DND-41 (cell line): ENCODE data around the gene COL19A1.

ENCODE experiments used
- ATAC-seq: fragments of 200-7000 bp; cut with Tn5 transposase; 3 replicates; pipeline ENCODE4 v1.9.1; 2021; ENCODE audit warnings: low read depth; ENCODE audit not compliant: insufficient read depth
- DNase-seq: peaks from one replicate; pipeline ENCODE4 v3.0.0-alpha.2; 2020
- H2AFZ ChIP-seq: 2 replicates; pipeline ENCODE4 v1.6.0; 2012; ENCODE audit warnings: low read depth, low read length
- H3K27ac ChIP-seq: 2 replicates; pipeline ENCODE4 v1.5.1; 2012; ENCODE audit warnings: low read length, inconsistent platforms
- H3K27me3 ChIP-seq: fragments of 200-600 bp; sonication (generic); 2 replicates; pipeline ENCODE4 v1.6.0; 2012; ENCODE audit warnings: low read length, mild to moderate bottlenecking, inconsistent platforms; ENCODE audit not compliant: insufficient read depth, poor library complexity
- H3K36me3 ChIP-seq: 2 replicates; pipeline ENCODE4 v1.5.1; 2012; ENCODE audit warnings: low read length, inconsistent platforms; ENCODE audit not compliant: insufficient read depth
- H3K4me1 ChIP-seq: 2 replicates; pipeline ENCODE4 v1.5.1; 2012; ENCODE audit warnings: mild to moderate bottlenecking, low read length; ENCODE audit not compliant: insufficient read depth
- H3K4me2 ChIP-seq: 2 replicates; pipeline ENCODE4 v1.6.0; 2012; ENCODE audit warnings: mild to moderate bottlenecking, moderate library complexity, low read length, inconsistent platforms; ENCODE audit not compliant: insufficient read depth
- H3K4me3 ChIP-seq, 2 experiments: fragments of 200-600 bp in 1 of 2; shearing (Covaris generic) in 1 of 2; 2 replicates each; pipeline ENCODE4 v1.5.1; 2012 to 2016; ENCODE audit warnings: inconsistent platforms in 2 of 2, low read length in 2 of 2, mild to moderate bottlenecking in 2 of 2, low read depth in 1 of 2, moderate library complexity in 1 of 2
- H3K79me2 ChIP-seq: 2 replicates; pipeline ENCODE4 v1.6.0; 2012; ENCODE audit warnings: low read length, inconsistent platforms; ENCODE audit not compliant: insufficient read depth
- H3K9ac ChIP-seq: 2 replicates; pipeline ENCODE4 v1.6.0; 2012; ENCODE audit warnings: low read depth, mild to moderate bottlenecking, inconsistent platforms, low read length, moderate library complexity
- H3K9me3 ChIP-seq: 2 replicates; pipeline ENCODE4 v1.5.1; 2012; ENCODE audit warnings: low read length, moderate library complexity, mild to moderate bottlenecking, inconsistent platforms; ENCODE audit not compliant: insufficient read depth, severe bottlenecking
- H4K20me1 ChIP-seq: 2 replicates; pipeline ENCODE4 v1.6.0; 2012; ENCODE audit warnings: low read length; ENCODE audit not compliant: insufficient read depth
- CTCF ChIP-seq: IDR thresholded peaks from 2 replicates; pipeline ENCODE4 v1.5.1; 2012; ENCODE audit warnings: borderline replicate concordance, low read length, moderate library complexity, mild to moderate bottlenecking; ENCODE audit not compliant: poor library complexity, severe bottlenecking; ENCODE audit errors: extremely low read depth
- EZH2 ChIP-seq: IDR thresholded peaks from 3 replicates; pipeline ENCODE4 v1.6.1; 2012; ENCODE audit warnings: borderline replicate concordance, low read depth, mild to moderate bottlenecking, moderate library complexity, low read length, inconsistent platforms; ENCODE audit not compliant: severe bottlenecking

The COL19A1 gene

GRCh38 chr6:69973138-69973537 lies 106.8 kb downstream of the COL19A1 start:
- no peak overlapping the region for H3K9ac ChIP-seq
- H3K4me3 ChIP-seq, result no peak overlapping the region
- no peaks in the 10 kb centered on the region for H3K9me3 ChIP-seq
- no peak overlapping the region for H3K4me2 ChIP-seq
- no peak overlapping the region for H3K27ac ChIP-seq
- H3K27me3 ChIP-seq, result peaks cover 2% of the 10 kb centered on the region
- H3K4me1 ChIP-seq, result no peaks in the 10 kb centered on the region
- no peaks in the 10 kb centered on the region for H4K20me1 ChIP-seq
- no peak for TF ChIP-seq EZH2
- no peak for TF ChIP-seq CTCF
- no peak for DNase-seq
- H2AFZ ChIP-seq, result no peak overlapping the region
- no peak for ATAC-seq
- H3K79me2 ChIP-seq, result no peaks in the 10 kb centered on the region
- no peaks in the 10 kb centered on the region for H3K36me3 ChIP-seq

DNA sequence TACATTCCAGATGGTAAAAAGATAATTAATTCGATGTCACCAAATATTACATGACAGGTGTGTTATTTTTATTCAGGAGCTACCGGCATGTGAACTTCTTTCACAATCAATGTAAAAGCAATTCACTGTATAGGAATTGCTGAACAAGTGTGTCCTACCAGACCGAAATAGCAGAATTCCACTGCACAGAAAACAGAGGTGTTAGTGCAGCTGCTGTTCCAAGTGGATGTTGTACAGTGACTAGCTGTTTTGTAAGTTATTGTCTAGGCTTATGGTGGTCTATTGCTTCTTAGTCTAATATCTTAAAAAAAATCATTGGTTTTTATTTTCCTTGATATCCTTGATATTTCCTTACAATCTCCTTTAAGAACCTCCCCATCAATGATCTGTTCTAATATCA lies 107.4 kb downstream of the COL19A1 start:
- no peak for DNase-seq
- no peaks in the 10 kb centered on the region for H3K4me1 ChIP-seq
- H3K4me2 ChIP-seq, result no peak overlapping the region
- peaks cover under 1% of the 10 kb centered on the region for H3K27me3 ChIP-seq
- ATAC-seq, result no peak
- H3K79me2 ChIP-seq, result no peaks in the 10 kb centered on the region
- H3K27ac ChIP-seq, result no peak overlapping the region
- H3K36me3 ChIP-seq, result no peaks in the 10 kb centered on the region
- H2AFZ ChIP-seq, result no peak overlapping the region
- no peaks in the 10 kb centered on the region for H4K20me1 ChIP-seq
- H3K9me3 ChIP-seq, result no peaks in the 10 kb centered on the region
- no peak overlapping the region for H3K4me3 ChIP-seq
- TF ChIP-seq CTCF, result no peak
- no peak for TF ChIP-seq EZH2
- H3K9ac ChIP-seq, result no peak overlapping the region

- Histone ChIP-seq H3K79me2 (no peaks in the 10 kb centered on the region), H3K36me3 (no peaks in the 10 kb centered on the region), H3K9me3 (no peaks in the 10 kb centered on the region), H3K27me3 (no peaks in the 10 kb centered on the region), H3K4me3 (no peak overlapping the region), H3K9ac (no peak overlapping the region), H3K27ac (no peak overlapping the region), H4K20me1 (no peaks in the 10 kb centered on the region), H3K4me2 (no peak overlapping the region), H3K4me1 (no peaks in the 10 kb centered on the region), H2AFZ (no peak overlapping the region)
- DNase-seq (no peak), ATAC-seq (no peak)
- TF ChIP-seq EZH2 (no peak), CTCF (no peak)
These were observed 107.8 kb downstream of the COL19A1 start for GRCh38 chr6:69974193-69974592.

DNA sequence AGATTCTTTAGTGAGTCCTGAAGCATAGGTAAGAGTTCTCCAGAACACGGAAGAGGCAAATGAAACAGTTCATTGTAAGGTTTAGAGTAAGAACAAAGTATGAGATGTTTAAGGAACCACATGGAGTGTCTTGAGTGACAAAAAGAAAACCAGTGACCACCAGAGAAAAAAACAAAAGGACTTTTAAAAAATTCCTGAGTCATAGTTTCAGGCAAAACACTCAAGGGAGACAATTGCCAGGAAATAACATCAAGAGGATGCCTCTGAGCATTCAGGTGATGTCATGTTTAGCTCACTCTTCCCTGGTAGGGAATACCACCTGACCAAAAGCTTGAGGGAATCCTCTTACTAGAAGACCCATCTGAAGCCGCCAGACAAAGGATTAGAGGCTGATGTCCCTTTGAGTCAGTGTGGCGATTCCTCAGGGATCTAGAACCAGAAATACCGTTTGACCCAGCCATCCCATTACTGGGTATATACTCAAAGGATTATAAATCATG lies 110.3 kb downstream of the COL19A1 start:
- Histone ChIP-seq H3K79me2 (no peaks in the 10 kb centered on the region), H3K4me3 (no peak overlapping the region), H3K9me3 (no peaks in the 10 kb centered on the region), H3K36me3 (no peaks in the 10 kb centered on the region), H3K4me1 (no peaks in the 10 kb centered on the region), H2AFZ (no peak overlapping the region), H3K9ac (no peak overlapping the region), H4K20me1 (no peaks in the 10 kb centered on the region), H3K4me2 (no peak overlapping the region), H3K27ac (no peak overlapping the region), H3K27me3 (no peaks in the 10 kb centered on the region)
- DNase-seq (no peak), ATAC-seq (no peak)
- no peak for TF ChIP-seq CTCF
- no peak for TF ChIP-seq EZH2
